Tibial nerve (tissue), 3 donors: ENCODE measurements around the gene TLCD3A.

Experiments used
- EP300 ChIP-seq, 2 donors: sonication (generic); formaldehyde crosslinking; IDR thresholded peaks; one replicate each; pipeline ENCODE4 v1.6.1; 2017; ENCODE audit warnings: antibody characterized with exemption in 2 of 2, mild to moderate bottlenecking in 1 of 2
- POLR2A ChIP-seq, 2 donors: fragments of 450-650 bp; IDR thresholded peaks; one replicate each; pipeline ENCODE4 v1.6.1; 2017; ENCODE audit warnings: antibody characterized with exemption in 2 of 2, mild to moderate bottlenecking in 2 of 2, moderate library complexity in 2 of 2

- TF ChIP-seq EP300 (IDR thresholded peaks at IDR 0.05) (no peak), POLR2A (IDR thresholded peaks at IDR 0.05) (no peak)
Measured at GRCh38 chr17:692116-692515, 40.3 kb upstream of the TLCD3A start.
